Kidney (tissue), 14 donors: ENCODE results near the gene KIAA0513. TPM values are rescaled to one million over a fixed set of nuclear protein-coding genes. Genes with fewer than 3 reads are reported as not detected.
A peak's percentile ranks its signal among the peaks of the same experiment; 100 is the strongest.

Experiments used
- DNase-seq, 5 donors: peaks; one replicate each; pipeline ENCODE4 v3.0.0-alpha.2; 2013 to 2020
- FAIRE-seq: peaks from 2 replicates; lab custom pipeline; 2012; peaks lifted over from hg19 to GRCh38; lab: Jason Lieb, UNC
- H3K27ac ChIP-seq, 2 donors: one replicate each; pipeline ENCODE4 v1.7.0; 2013; ENCODE audit warnings: low read depth in 2 of 2, low read length in 2 of 2, inconsistent platforms in 1 of 2
- H3K27me3 ChIP-seq: one replicate; pipeline ENCODE4 v1.7.1; 2013; ENCODE audit warnings: low read length, inconsistent platforms; ENCODE audit not compliant: control insufficient read depth, insufficient read depth
- H3K36me3 ChIP-seq, 3 donors: one replicate each; pipeline versions ENCODE4 v1.7.0 to v1.7.1; 2013; ENCODE audit warnings: low read length in 3 of 3, control low read depth in 1 of 3, inconsistent platforms in 1 of 3; ENCODE audit not compliant: insufficient read depth in 3 of 3, control insufficient read depth in 2 of 3
- H3K4me1 ChIP-seq, 3 donors: one replicate each; pipeline versions ENCODE4 v1.7.0 to v1.7.1; 2013; ENCODE audit warnings: low read length in 3 of 3, inconsistent platforms in 1 of 3, low read depth in 1 of 3; ENCODE audit not compliant: control insufficient read depth in 2 of 3, insufficient read depth in 2 of 3
- H3K4me3 ChIP-seq, 3 donors: one replicate each; pipeline versions ENCODE4 v1.7.0 to v1.8.1; 2013; ENCODE audit warnings: low read length in 3 of 3, control low read depth in 1 of 3, inconsistent platforms in 1 of 3
- H3K9ac ChIP-seq, 3 donors: one replicate each; pipeline versions ENCODE4 v1.7.0 to v1.7.1; 2013; ENCODE audit warnings: low read length in 3 of 3, control low read depth in 1 of 3, inconsistent platforms in 1 of 3
- H3K9me3 ChIP-seq, 3 donors: one replicate each; pipeline versions ENCODE4 v1.7.0 to v1.7.1; 2013; ENCODE audit warnings: low read length in 3 of 3, control low read depth in 1 of 3, inconsistent platforms in 1 of 3; ENCODE audit not compliant: control insufficient read depth in 2 of 3, insufficient read depth in 1 of 3
- CTCF ChIP-seq: IDR thresholded peaks from 3 replicates; pipeline ENCODE4 v1.5.1; 2012; ENCODE audit warnings: mild to moderate bottlenecking, moderate library complexity, borderline replicate concordance; ENCODE audit not compliant: insufficient read depth; ENCODE audit errors: extremely low read depth
- intact Hi-C: fragments of 100-400 bp; cut with DNase I; formaldehyde crosslinking; loops from one replicate; pipeline ENCODE4 v1.11.1; 2022
- polyA plus RNA-seq: library from polyadenylated mRNA; stranded (reverse); fragments of 350-450 nt; fragmentation: Illumina TruSeq; extraction: RNeasy Lipid Tissue Mini Kit (QIAGEN cat#74804); gene quantifications from one replicate; pipeline ENCODE4 v1.2.3, GENCODE V29; 2014; ENCODE audit warnings: low read depth, low replicate concordance; ENCODE audit not compliant: insufficient read depth
- total RNA-seq: library from RNA; stranded (reverse); fragmentation: NEBNext Ultra II Directional; extraction: Animal tissue kit (Norgen Biotek cat#: 25700); gene quantifications from one replicate; pipeline ENCODE4 v1.2.1, GENCODE V29; 2021
- donor health status: control.
- donor health status: control.
- donor health status: control.
- donor health status: control.
- donor health status: control.
- donor health status: DM: yes; HTN: yes; CAD: no.
- donor health status: Normal renal cell carcinoma (clear cell type).

KIAA0513 gene
- total and polyA plus RNA-seq, 2 donors from 2014 or later: 2.6 to 19.2 TPM

- H3K36me3 ChIP-seq: no peaks in the 10 kb centered on the region
- peak overlapping the region; percentile 82 to 85 for H3K27ac ChIP-seq
- intact Hi-C loops: no loop called here
- peak in 1 of 5 donors; percentile 21 for DNase-seq
- FAIRE-seq: no peak
- no peaks in the 10 kb centered on the region for H3K27me3 ChIP-seq
- peaks cover 0 to 14% (median 6%) of the 10 kb centered on the region in 3 donors for H3K4me1 ChIP-seq
- H3K9ac ChIP-seq: peak overlapping the region in 2 of 3 donors; percentile 51 to 74
- H3K4me3 ChIP-seq: peak overlapping the region; percentile 39 to 86 (median 62)
- TF ChIP-seq CTCF: peak; percentile 0
- H3K9me3 ChIP-seq: no peaks in the 10 kb centered on the region
Observed at GRCh38 chr16:85027958-85028684, 526 bp downstream of the KIAA0513 start.

- Histone ChIP-seq H3K4me3 (peak overlapping the region in 2 of 3 donors; percentile 21 to 86), H3K27ac (peak overlapping the region in 1 of 2 donors; percentile 8), H3K36me3 (no peaks in the 10 kb centered on the region), H3K4me1 (peaks cover 0 to 14% (median 6%) of the 10 kb centered on the region in 3 donors), H3K9ac (peak overlapping the region in 1 of 3 donors; percentile 74), H3K9me3 (no peaks in the 10 kb centered on the region), H3K27me3 (no peaks in the 10 kb centered on the region)
- DNase-seq (peak in 2 of 5 donors; percentile 35 to 88), FAIRE-seq (no peak)
- intact Hi-C loops: no loop called here
- no peak for TF ChIP-seq CTCF
Observed at GRCh38 chr16:85028685-85029407, 1.3 kb downstream of the KIAA0513 start.

- Histone ChIP-seq H3K27ac (no peak overlapping the region), H3K9ac (peak overlapping the region in 1 of 3 donors; percentile 14)
Observed at GRCh38 chr16:85029408-85029784, 1.8 kb downstream of the KIAA0513 start.

More at GRCh38 chr16:85029408-85029784, 1.8 kb downstream of the KIAA0513 start:
- DNase-seq: peak in 1 of 5 donors; percentile 34
- Histone ChIP-seq H3K4me3 (peak overlapping the region in 1 of 3 donors; percentile 86), H3K27me3 (no peaks in the 10 kb centered on the region), H3K9me3 (no peaks in the 10 kb centered on the region), H3K36me3 (no peaks in the 10 kb centered on the region), H3K4me1 (peaks cover 0 to 14% (median 6%) of the 10 kb centered on the region in 3 donors)
- intact Hi-C loops: no loop called here
- FAIRE-seq: no peak
- TF ChIP-seq CTCF: no peak
